ENCODE measurements around the gene RETN.
A peak's percentile ranks its signal among the peaks of the same experiment; 100 is the strongest.

Gene RETN

GRCh38 chr19:7678971-7679751, 10.3 kb downstream of the RETN start:
- no peak for TF ChIP-seq CTCF (IDR thresholded peaks at IDR 0.05; ENCODE audit: low read depth, low read length)
- H3K4me3 ChIP-seq (replicated peaks in 1 of 2; ENCODE audit: low read depth in 2 of 2, low read length in 2 of 2) = no peak overlapping the region
- no peak for DNase-seq (ENCODE audit: low read depth in 2 of 2)

- peak overlapping the region in 1 of 2 donors; percentile 41 for H3K4me3 ChIP-seq (replicated peaks in 1 of 2; ENCODE audit: low read depth in 2 of 2, low read length in 2 of 2)
- TF ChIP-seq CTCF (IDR thresholded peaks at IDR 0.05; ENCODE audit: low read depth, low read length) = no peak
- no peak for DNase-seq (ENCODE audit: low read depth in 2 of 2)
Observed at GRCh38 chr19:7679771-7680605, 11.1 kb downstream of the RETN start.

- TF ChIP-seq CTCF (IDR thresholded peaks at IDR 0.05; ENCODE audit: low read depth, low read length) = peak; percentile 23
- DNase-seq (ENCODE audit: low read depth in 2 of 2) = peak; percentile 74 to 85
- peak within 1 kb of the TSS; percentile 99 to 100 for H3K4me3 ChIP-seq (replicated peaks in 1 of 2; ENCODE audit: low read depth in 2 of 2, low read length in 2 of 2)
Observed at GRCh38 chr19:7680606-7681339, 11.9 kb downstream of the RETN start, which contains the start of gene TRAPPC5. TRAPPC5 (plus strand) TSS chr19:7680833; CDS start chr19:7682254, 1,421 bp downstream.

GRCh38 chr19:7681340-7682174, 12.7 kb downstream of the RETN start:
- DNase-seq (ENCODE audit: low read depth in 2 of 2) = peak; percentile 81 to 83
- peak overlapping the region; percentile 99 to 100 for H3K4me3 ChIP-seq (replicated peaks in 1 of 2; ENCODE audit: low read depth in 2 of 2, low read length in 2 of 2)
- TF ChIP-seq CTCF (IDR thresholded peaks at IDR 0.05; ENCODE audit: low read depth, low read length) = peak; percentile 75

- DNase-seq (ENCODE audit: low read depth in 2 of 2) = no peak
- H3K4me3 ChIP-seq (replicated peaks in 1 of 2; ENCODE audit: low read depth in 2 of 2, low read length in 2 of 2) = peak overlapping the region; percentile 99 to 100
- TF ChIP-seq CTCF (IDR thresholded peaks at IDR 0.05; ENCODE audit: low read depth, low read length) = no peak
Observed at GRCh38 chr19:7682175-7682855, 13.5 kb downstream of the RETN start.
